SK-N-SH treated with all-trans-retinoic acid at 6 μM for 48 hours (cell line): Measurements from ENCODE around the gene CLIC1.

Experiments used
- ATAC-seq: fragments of 200-7000 bp; cut with Tn5 transposase; 3 replicates; pipeline ENCODE4 v1.9.1; 2020; ENCODE audit warnings: mild to moderate bottlenecking, moderate library complexity
- ARNTL ChIP-seq: fragments of 450-650 bp; formaldehyde crosslinking; IDR thresholded peaks from 2 replicates; pipeline ENCODE4 v1.5.0; 2020; ENCODE audit warnings: low read depth, mild to moderate bottlenecking, moderate library complexity, borderline replicate concordance
- BACH2 ChIP-seq: fragments of 250-450 bp; sonication (Bioruptor Pico); IDR thresholded peaks from 2 replicates; pipeline ENCODE4 v1.9.0; 2021; ENCODE audit warnings: mild to moderate bottlenecking, borderline replicate concordance
- CREB5 ChIP-seq: fragments of 250-450 bp; sonication (Bioruptor Pico); IDR thresholded peaks from 2 replicates; pipeline ENCODE4 v1.5.1; 2020; ENCODE audit warnings: low read depth, mild to moderate bottlenecking, moderate library complexity
- CSDC2 ChIP-seq: fragments of 250-450 bp; sonication (Bioruptor Pico); IDR thresholded peaks from 2 replicates; pipeline ENCODE4 v1.5.0; 2020; ENCODE audit warnings: mild to moderate bottlenecking, moderate library complexity
- CSRNP3 ChIP-seq: fragments of 250-450 bp; sonication (Bioruptor Pico); IDR thresholded peaks from 2 replicates; pipeline ENCODE4 v1.5.1; 2021; ENCODE audit warnings: mild to moderate bottlenecking, moderate library complexity
- ESRRG ChIP-seq: fragments of 250-450 bp; sonication (Bioruptor Pico); IDR thresholded peaks from 2 replicates; pipeline ENCODE4 v1.6.1; 2021; ENCODE audit warnings: mild to moderate bottlenecking
- OSR1 ChIP-seq: fragments of 250-450 bp; sonication (Bioruptor Pico); IDR thresholded peaks from 2 replicates; pipeline ENCODE4 v1.8.0; 2022; ENCODE audit warnings: moderate library complexity, mild to moderate bottlenecking, inconsistent platforms
- PATZ1 ChIP-seq: fragments of 250-450 bp; sonication (Bioruptor Pico); IDR thresholded peaks from 2 replicates; pipeline ENCODE4 v1.8.0; 2020; ENCODE audit warnings: mild to moderate bottlenecking, moderate library complexity, borderline replicate concordance
- POU6F1 ChIP-seq: fragments of 250-450 bp; sonication (Bioruptor Pico); IDR thresholded peaks from 2 replicates; pipeline ENCODE4 v1.8.0; 2021; ENCODE audit warnings: low read depth, mild to moderate bottlenecking, moderate library complexity, borderline replicate concordance
- PPARA ChIP-seq: fragments of 250-450 bp; sonication (Bioruptor Pico); IDR thresholded peaks from 2 replicates; pipeline ENCODE4 v1.5.0; 2020; ENCODE audit warnings: mild to moderate bottlenecking, borderline replicate concordance
- RARB ChIP-seq: fragments of 250-450 bp; sonication (Bioruptor Pico); IDR thresholded peaks from 2 replicates; pipeline ENCODE4 v1.8.0; 2021; ENCODE audit warnings: mild to moderate bottlenecking, moderate library complexity
- SNAI2 ChIP-seq: fragments of 250-450 bp; sonication (Bioruptor Pico); IDR thresholded peaks from 2 replicates; pipeline ENCODE4 v1.5.0; 2020; ENCODE audit warnings: mild to moderate bottlenecking, moderate library complexity
- TCF4 ChIP-seq: fragments of 250-450 bp; sonication (Bioruptor Pico); IDR thresholded peaks from 2 replicates; pipeline ENCODE4 v1.8.0; 2021; ENCODE audit warnings: mild to moderate bottlenecking, moderate library complexity, borderline replicate concordance
- TSHZ2 ChIP-seq: fragments of 250-450 bp; sonication (Bioruptor Pico); IDR thresholded peaks from 2 replicates; pipeline ENCODE4 v1.5.0; 2020; ENCODE audit warnings: mild to moderate bottlenecking, moderate library complexity
- ZC3H10 ChIP-seq: fragments of 250-450 bp; sonication (Bioruptor Pico); IDR thresholded peaks from 2 replicates; pipeline ENCODE4 v1.5.1; 2021; ENCODE audit warnings: mild to moderate bottlenecking, moderate library complexity
- ZFP3 ChIP-seq: fragments of 250-450 bp; sonication (Bioruptor Pico); IDR thresholded peaks from 2 replicates; pipeline ENCODE4 v1.5.0; 2020; ENCODE audit warnings: mild to moderate bottlenecking, moderate library complexity
- ZNF565 ChIP-seq: fragments of 450-650 bp; formaldehyde crosslinking; conservative IDR thresholded peaks from 2 replicates; pipeline ENCODE4 v1.5.0; 2020; ENCODE audit warnings: low read depth, mild to moderate bottlenecking, moderate library complexity
- ZNF70 ChIP-seq: fragments of 450-650 bp; formaldehyde crosslinking; IDR thresholded peaks from 2 replicates; pipeline ENCODE4 v1.5.0; 2020; ENCODE audit warnings: mild to moderate bottlenecking, moderate library complexity
- ZNF8 ChIP-seq: fragments of 450-650 bp; formaldehyde crosslinking; IDR thresholded peaks from 2 replicates; pipeline ENCODE4 v1.5.0; 2020; ENCODE audit warnings: mild to moderate bottlenecking, moderate library complexity

Gene CLIC1

GRCh38 chr6:31691078-31691463, 45.3 kb downstream of the CLIC1 start:
- ATAC-seq: no peak
- TF ChIP-seq PATZ1 (CRISPR knock-in tag) (no peak), ZFP3 (no peak), TSHZ2 (no peak), ZC3H10 (CRISPR knock-in tag) (no peak), ARNTL (CRISPR knock-in tag) (no peak), PPARA (CRISPR knock-in tag) (no peak), RARB (CRISPR knock-in tag) (no peak), ZNF565 (no peak), CSDC2 (CRISPR knock-in tag) (no peak), ESRRG (CRISPR knock-in tag) (no peak), CREB5 (CRISPR knock-in tag) (no peak)

GRCh38 chr6:31690231-31691077, 45.9 kb downstream of the CLIC1 start:
- TF ChIP-seq OSR1 (CRISPR knock-in tag): no peak
- no peak for ATAC-seq

- TF ChIP-seq ESRRG (CRISPR knock-in tag) (no peak), RARB (CRISPR knock-in tag) (no peak), PPARA (CRISPR knock-in tag) (no peak), TCF4 (CRISPR knock-in tag) (no peak)
- peak; percentile 73 for ATAC-seq
These were observed 46.9 kb downstream of the CLIC1 start for GRCh38 chr6:31689249-31690110.

GRCh38 chr6:31687860-31688693, 48.3 kb downstream of the CLIC1 start:
- ATAC-seq: no peak
- no peak for TF ChIP-seq OSR1 (CRISPR knock-in tag)
- no peak for TF ChIP-seq PPARA (CRISPR knock-in tag)
- TF ChIP-seq SNAI2 (CRISPR knock-in tag): no peak
- TF ChIP-seq TCF4 (CRISPR knock-in tag): no peak
- TF ChIP-seq POU6F1 (CRISPR knock-in tag): no peak
- TF ChIP-seq CSRNP3 (CRISPR knock-in tag): no peak
- no peak for TF ChIP-seq ZNF70 (CRISPR knock-in tag)
- TF ChIP-seq ZNF8: no peak
- TF ChIP-seq CREB5 (CRISPR knock-in tag): no peak
- no peak for TF ChIP-seq ESRRG (CRISPR knock-in tag)
- TF ChIP-seq ZFP3: no peak
- no peak for TF ChIP-seq ARNTL (CRISPR knock-in tag)
- TF ChIP-seq BACH2 (CRISPR knock-in tag): no peak
